Measurements from ENCODE around the gene OR13C9. TPM values are rescaled to one million over a fixed set of nuclear protein-coding genes. Genes with fewer than 3 reads are reported as not detected.
"Not testable (repeated sequence)": the region's sequence is repeated elsewhere in the genome, so short reads cannot be mapped to it uniquely, and the experiment has no call there.

The OR13C9 gene
- total RNA-seq, 1 experiment from 2014 or later, result not detected

DNA sequence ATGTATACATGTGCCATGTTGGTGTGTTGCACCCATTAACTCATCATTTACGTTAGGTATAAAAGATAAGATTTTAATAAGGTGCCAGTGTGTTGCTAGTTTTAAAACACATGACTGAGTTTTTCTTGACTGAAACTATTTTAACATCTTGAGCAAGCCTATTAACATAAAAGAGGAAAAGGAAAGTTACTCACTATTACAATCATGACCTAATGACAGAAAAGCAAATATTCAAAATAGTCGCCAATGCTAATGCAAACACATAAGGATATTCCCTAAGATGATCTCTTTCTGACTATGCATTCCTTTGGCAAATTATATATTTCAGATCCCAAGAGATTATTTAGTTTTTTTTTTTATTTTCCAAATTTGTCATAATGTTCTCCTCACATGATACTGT, 6.8 kb downstream of the OR13C9 start:
- 0 out of 2 replicates have a peak, but pooled peaks cover 6% of the 10 kb centered on the region for H3K4me1 ChIP-seq (ENCODE audit: insufficient read depth, low read length)
- intact Hi-C loops (cut with micrococcal nuclease), result no loop called here
- no peaks in the 10 kb centered on the region for H3K79me2 ChIP-seq (ENCODE audit: low read length)
- CTCF ChIA-PET, result no interaction called here
- no peak overlapping the region for H3K9ac ChIP-seq (ENCODE audit: low read length)
- H3K4me3 ChIP-seq (ENCODE audit: low read length), result no peak overlapping the region
- H2AFZ ChIP-seq (ENCODE audit: low read length), result no peak overlapping the region
- BruUV-seq (replicated peaks), result no TSS peak
- H3K36me3 ChIP-seq (ENCODE audit: low read depth, low read length), result no peaks in the 10 kb centered on the region
- no peak overlapping the region for H3K4me2 ChIP-seq (ENCODE audit: low read length)
- H4K20me1 ChIP-seq (ENCODE audit: low read length), result no peaks in the 10 kb centered on the region
- no peak for TF ChIP-seq EZH2phosphoT487 (IDR thresholded peaks at IDR 0.05; ENCODE audit: borderline replicate concordance, low read length)
- TF ChIP-seq, protein P1, sequence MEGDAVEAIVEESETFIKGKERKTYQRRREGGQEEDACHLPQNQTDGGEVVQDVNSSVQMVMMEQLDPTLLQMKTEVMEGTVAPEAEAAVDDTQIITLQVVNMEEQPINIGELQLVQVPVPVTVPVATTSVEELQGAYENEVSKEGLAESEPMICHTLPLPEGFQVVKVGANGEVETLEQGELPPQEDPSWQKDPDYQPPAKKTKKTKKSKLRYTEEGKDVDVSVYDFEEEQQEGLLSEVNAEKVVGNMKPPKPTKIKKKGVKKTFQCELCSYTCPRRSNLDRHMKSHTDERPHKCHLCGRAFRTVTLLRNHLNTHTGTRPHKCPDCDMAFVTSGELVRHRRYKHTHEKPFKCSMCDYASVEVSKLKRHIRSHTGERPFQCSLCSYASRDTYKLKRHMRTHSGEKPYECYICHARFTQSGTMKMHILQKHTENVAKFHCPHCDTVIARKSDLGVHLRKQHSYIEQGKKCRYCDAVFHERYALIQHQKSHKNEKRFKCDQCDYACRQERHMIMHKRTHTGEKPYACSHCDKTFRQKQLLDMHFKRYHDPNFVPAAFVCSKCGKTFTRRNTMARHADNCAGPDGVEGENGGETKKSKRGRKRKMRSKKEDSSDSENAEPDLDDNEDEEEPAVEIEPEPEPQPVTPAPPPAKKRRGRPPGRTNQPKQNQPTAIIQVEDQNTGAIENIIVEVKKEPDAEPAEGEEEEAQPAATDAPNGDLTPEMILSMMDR (conservative IDR thresholded peaks at IDR 0.05; ENCODE audit: low read depth, low read length), result no peak
- no peak for TF ChIP-seq EZH2 (IDR thresholded peaks at IDR 0.05; ENCODE audit: low read length, unreplicated experiment)
- H3K27ac ChIP-seq (ENCODE audit: low read length), result no peak overlapping the region
- H3K9me3 ChIP-seq (ENCODE audit: low read length), result no peaks in the 10 kb centered on the region
- ATAC-seq (peak; percentile 82), DNase-seq (peak; percentile 31)
- no peaks in the 10 kb centered on the region for H3F3A ChIP-seq (ENCODE audit: low read length, unreplicated experiment)
- H3K27me3 ChIP-seq (ENCODE audit: low read length), result no peaks in the 10 kb centered on the region
- no peaks in the 10 kb centered on the region for H3K9me2 ChIP-seq (replicated peaks; ENCODE audit: low read length)
- POLR2A ChIA-PET (ENCODE audit: unreplicated experiment), result no interaction called here

DNA sequence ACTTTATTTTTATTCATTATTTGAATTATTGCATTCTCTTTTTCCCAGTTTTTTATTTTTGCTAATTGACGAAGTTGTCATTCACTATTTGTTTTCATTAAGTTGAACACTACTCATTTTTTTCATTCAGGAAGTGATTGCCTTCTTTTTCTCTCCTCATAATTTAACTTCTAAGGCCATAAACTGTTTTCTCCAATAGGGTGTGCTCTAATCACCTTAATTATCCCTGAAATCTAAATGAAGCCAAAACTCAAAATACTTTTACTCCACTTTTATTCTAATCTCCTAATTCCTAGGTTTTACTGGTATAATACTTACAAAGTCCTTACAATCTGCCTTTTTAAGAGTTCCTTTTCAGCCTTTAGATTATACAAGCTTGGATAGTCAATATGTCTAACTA, 9.7 kb downstream of the OR13C9 start:
- CTCF ChIA-PET, result no interaction called here

DNA sequence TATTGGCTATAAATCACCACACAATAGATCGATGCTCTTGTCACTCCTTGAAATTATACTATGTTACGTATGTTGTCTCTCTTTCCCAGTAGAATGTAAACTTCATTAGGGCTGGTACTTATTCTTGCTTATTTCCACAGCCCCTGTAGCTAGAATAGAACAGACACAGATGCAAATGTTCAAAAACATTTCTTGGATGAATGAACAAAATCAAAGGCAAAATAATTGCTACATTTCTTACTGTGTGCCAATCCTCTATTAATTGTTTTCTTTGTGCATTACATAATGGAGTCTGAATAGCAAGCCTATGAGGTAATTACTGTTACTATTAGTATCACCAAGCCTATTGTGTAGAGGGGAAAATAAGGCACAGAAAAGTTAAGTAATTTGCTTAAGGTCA, 11.9 kb downstream of the OR13C9 start:
- H4K20me1 ChIP-seq (ENCODE audit: low read length), result no peaks in the 10 kb centered on the region
- H2AFZ ChIP-seq (ENCODE audit: low read length), result no peak overlapping the region
- TF ChIP-seq EZH2phosphoT487 (IDR thresholded peaks at IDR 0.05; ENCODE audit: borderline replicate concordance, low read length) (no peak), EZH2 (IDR thresholded peaks at IDR 0.05; ENCODE audit: low read length, unreplicated experiment) (no peak)
- TF ChIP-seq, protein P1 (conservative IDR thresholded peaks at IDR 0.05; ENCODE audit: low read depth, low read length), result no peak
- DNase-seq, result no peak
- H3K9ac ChIP-seq (ENCODE audit: low read length), result no peak overlapping the region
- H3K79me2 ChIP-seq (ENCODE audit: low read length), result no peaks in the 10 kb centered on the region
- ChIA-PET POLR2A (ENCODE audit: unreplicated experiment) (no interaction called here), CTCF (no interaction called here)
- intact Hi-C loops (cut with micrococcal nuclease), result loop anchor here (5.0 kb wide), 1 partner anchor 109 kb away; no protein-coding TSS in a partner anchor
- no peaks in the 10 kb centered on the region for H3K9me2 ChIP-seq (replicated peaks; ENCODE audit: low read length)
- no peaks in the 10 kb centered on the region for H3K4me1 ChIP-seq (ENCODE audit: insufficient read depth, low read length)
- no TSS peak for BruUV-seq (replicated peaks)
- ATAC-seq, result no peak
- H3K27me3 ChIP-seq (ENCODE audit: low read length), result 0 out of 2 replicates have a peak, but pooled peaks cover 5% of the 10 kb centered on the region
- H3F3A ChIP-seq (ENCODE audit: low read length, unreplicated experiment), result no peaks in the 10 kb centered on the region
- no peak overlapping the region for H3K4me2 ChIP-seq (ENCODE audit: low read length)
- no peak overlapping the region for H3K4me3 ChIP-seq (ENCODE audit: low read length)
- H3K27ac ChIP-seq (ENCODE audit: low read length), result no peak overlapping the region
- no peaks in the 10 kb centered on the region for H3K9me3 ChIP-seq (ENCODE audit: low read length)
- H3K36me3 ChIP-seq (ENCODE audit: low read depth, low read length), result no peaks in the 10 kb centered on the region

More for the DNA sequence above, 9.7 kb downstream of the OR13C9 start:
- Histone ChIP-seq H3K36me3 (ENCODE audit: low read depth, low read length) (no peaks in the 10 kb centered on the region), H3K9me2 (replicated peaks; ENCODE audit: low read length) (no peaks in the 10 kb centered on the region), H3K4me3 (ENCODE audit: low read length) (no peak overlapping the region), H3K79me2 (ENCODE audit: low read length) (no peaks in the 10 kb centered on the region), H3K9ac (ENCODE audit: low read length) (no peak overlapping the region), H4K20me1 (ENCODE audit: low read length) (no peaks in the 10 kb centered on the region), H3K9me3 (ENCODE audit: low read length) (no peaks in the 10 kb centered on the region), H3K4me1 (ENCODE audit: insufficient read depth, low read length) (0 out of 2 replicates have a peak, but pooled peaks cover 6% of the 10 kb centered on the region), H3K27ac (ENCODE audit: low read length) (no peak overlapping the region), H3K4me2 (ENCODE audit: low read length) (no peak overlapping the region), H2AFZ (ENCODE audit: low read length) (no peak overlapping the region), H3F3A (ENCODE audit: low read length, unreplicated experiment) (no peaks in the 10 kb centered on the region), H3K27me3 (ENCODE audit: low read length) (0 out of 2 replicates have a peak, but pooled peaks cover 5% of the 10 kb centered on the region)
- DNase-seq (peak; percentile 13), ATAC-seq (no peak)
- TF ChIP-seq EZH2phosphoT487 (IDR thresholded peaks at IDR 0.05; ENCODE audit: borderline replicate concordance, low read length), result no peak
- TF ChIP-seq, protein P1 (conservative IDR thresholded peaks at IDR 0.05; ENCODE audit: low read depth, low read length), result peak; percentile 48; the same call in 1 of the 2 replicates
- intact Hi-C loops (cut with micrococcal nuclease), result loop anchor here (1.0 to 5.0 kb wide), 3 partner anchors 74 to 135 kb away; no protein-coding TSS in a partner anchor
- POLR2A ChIA-PET (ENCODE audit: unreplicated experiment), result no interaction called here
- BruUV-seq (replicated peaks), result no TSS peak

DNA sequence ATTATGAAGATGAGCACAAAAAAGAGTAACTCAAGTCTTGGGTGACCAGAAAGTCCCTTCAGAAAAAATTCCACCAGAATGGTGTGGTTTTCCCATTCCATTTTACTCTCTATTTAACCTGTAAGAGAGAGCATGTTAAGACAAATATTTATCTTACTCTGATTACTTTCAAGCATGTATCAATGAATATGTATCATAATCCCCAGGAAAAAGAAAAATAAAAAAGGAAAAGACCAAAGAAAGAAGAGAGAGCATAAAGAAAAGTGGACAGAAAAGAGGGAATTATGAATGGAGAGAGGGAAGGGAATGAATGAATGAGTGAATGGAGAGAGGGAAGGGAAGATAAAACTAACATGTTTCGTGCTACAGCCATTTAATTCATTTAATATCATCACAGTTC, 12.5 kb downstream of the OR13C9 start, which contains the start of gene OR13C2:
Gene OR13C2 (minus strand): TSS at position 101 of the 400 bp plus-strand sequence. CDS start 0 bp downstream, at position 101.
- H3K4me1 ChIP-seq (ENCODE audit: insufficient read depth, low read length); CTCF ChIA-PET: not testable (repeated sequence)

More for the DNA sequence above, 12.5 kb downstream of the OR13C9 start, which contains the start of gene OR13C2:
- H3F3A ChIP-seq (ENCODE audit: low read length, unreplicated experiment); H4K20me1 ChIP-seq (ENCODE audit: low read length); H3K4me2 ChIP-seq (ENCODE audit: low read length); BruUV-seq (replicated peaks); H3K36me3 ChIP-seq (ENCODE audit: low read depth, low read length); POLR2A ChIA-PET (ENCODE audit: unreplicated experiment); H3K9me2 ChIP-seq (replicated peaks; ENCODE audit: low read length); H3K27me3 ChIP-seq (ENCODE audit: low read length); H3K27ac ChIP-seq (ENCODE audit: low read length); H3K9me3 ChIP-seq (ENCODE audit: low read length); H3K4me3 ChIP-seq (ENCODE audit: low read length); H2AFZ ChIP-seq (ENCODE audit: low read length); ATAC-seq; H3K9ac ChIP-seq (ENCODE audit: low read length); DNase-seq; H3K79me2 ChIP-seq (ENCODE audit: low read length): not testable (repeated sequence)
- intact Hi-C loops (cut with micrococcal nuclease), result loop anchor here (5.0 kb wide), 1 partner anchor 108 kb away; no protein-coding TSS in a partner anchor

Data from PC-3 (cell line).